ENCODE measurements around the gene HSPA1L.

DNA sequence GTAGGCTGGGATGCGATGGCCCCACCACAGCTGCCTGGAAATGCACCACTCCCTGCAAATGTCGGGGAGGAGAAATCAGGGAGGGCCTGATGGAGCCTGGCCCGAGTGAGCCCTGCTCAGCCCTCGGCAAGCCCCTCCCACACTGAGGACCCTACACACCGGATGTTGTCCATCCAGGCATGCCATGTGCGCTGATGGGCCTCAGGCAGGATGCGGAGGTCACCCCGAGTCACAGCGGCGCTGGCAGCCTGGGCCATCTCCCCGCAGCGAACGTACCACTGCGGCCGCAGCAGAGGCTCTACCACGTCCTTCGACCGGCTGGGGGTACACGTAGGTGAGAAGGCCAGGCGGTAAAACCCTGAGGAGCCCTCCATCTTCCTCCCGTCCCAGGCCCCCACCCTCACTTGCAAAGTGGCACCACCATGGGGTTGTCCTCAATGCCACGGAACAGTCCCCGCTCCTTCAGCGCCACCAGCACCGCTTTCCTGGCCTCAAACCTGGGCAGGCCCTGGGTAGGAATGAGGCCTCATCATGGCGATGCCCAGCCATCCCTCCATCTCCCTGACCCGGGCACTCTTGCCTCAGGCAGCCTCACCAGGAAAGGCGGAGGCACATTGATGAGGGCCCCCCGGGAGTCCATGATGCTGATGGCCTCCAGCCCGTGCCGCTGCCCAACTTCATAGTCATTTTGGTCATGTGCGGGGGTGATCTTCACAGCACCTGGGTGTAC, 32.8 kb downstream of the HSPA1L start:
- no peak for TF ChIP-seq CTCF (IDR thresholded peaks at IDR 0.05 in 2 of 3, conservative IDR thresholded peaks at IDR 0.05 in 1 of 3; ENCODE audit: control insufficient read depth in 2 of 3, extremely low read depth in 1 of 3, insufficient read depth in 1 of 3, low read depth in 3 of 3, low read length in 3 of 3)
- no peak for TF ChIP-seq EP300 (IDR thresholded peaks at IDR 0.05; ENCODE audit: borderline replicate concordance in 1 of 2, control insufficient read depth in 1 of 2, low read depth in 2 of 2, low read length in 2 of 2)
- TF ChIP-seq, protein P1, sequence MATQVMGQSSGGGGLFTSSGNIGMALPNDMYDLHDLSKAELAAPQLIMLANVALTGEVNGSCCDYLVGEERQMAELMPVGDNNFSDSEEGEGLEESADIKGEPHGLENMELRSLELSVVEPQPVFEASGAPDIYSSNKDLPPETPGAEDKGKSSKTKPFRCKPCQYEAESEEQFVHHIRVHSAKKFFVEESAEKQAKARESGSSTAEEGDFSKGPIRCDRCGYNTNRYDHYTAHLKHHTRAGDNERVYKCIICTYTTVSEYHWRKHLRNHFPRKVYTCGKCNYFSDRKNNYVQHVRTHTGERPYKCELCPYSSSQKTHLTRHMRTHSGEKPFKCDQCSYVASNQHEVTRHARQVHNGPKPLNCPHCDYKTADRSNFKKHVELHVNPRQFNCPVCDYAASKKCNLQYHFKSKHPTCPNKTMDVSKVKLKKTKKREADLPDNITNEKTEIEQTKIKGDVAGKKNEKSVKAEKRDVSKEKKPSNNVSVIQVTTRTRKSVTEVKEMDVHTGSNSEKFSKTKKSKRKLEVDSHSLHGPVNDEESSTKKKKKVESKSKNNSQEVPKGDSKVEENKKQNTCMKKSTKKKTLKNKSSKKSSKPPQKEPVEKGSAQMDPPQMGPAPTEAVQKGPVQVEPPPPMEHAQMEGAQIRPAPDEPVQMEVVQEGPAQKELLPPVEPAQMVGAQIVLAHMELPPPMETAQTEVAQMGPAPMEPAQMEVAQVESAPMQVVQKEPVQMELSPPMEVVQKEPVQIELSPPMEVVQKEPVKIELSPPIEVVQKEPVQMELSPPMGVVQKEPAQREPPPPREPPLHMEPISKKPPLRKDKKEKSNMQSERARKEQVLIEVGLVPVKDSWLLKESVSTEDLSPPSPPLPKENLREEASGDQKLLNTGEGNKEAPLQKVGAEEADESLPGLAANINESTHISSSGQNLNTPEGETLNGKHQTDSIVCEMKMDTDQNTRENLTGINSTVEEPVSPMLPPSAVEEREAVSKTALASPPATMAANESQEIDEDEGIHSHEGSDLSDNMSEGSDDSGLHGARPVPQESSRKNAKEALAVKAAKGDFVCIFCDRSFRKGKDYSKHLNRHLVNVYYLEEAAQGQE (IDR thresholded peaks at IDR 0.05; ENCODE audit: low read depth, low read length) = no peak
- peak; percentile 68 for TF ChIP-seq POLR2A (IDR thresholded peaks at IDR 0.05; ENCODE audit: low read depth, low read length)

Measured in GM12878 (cell line).